ENCODE data around the gene TMC6.
"Not testable (repeated sequence)": the region's sequence is repeated elsewhere in the genome, so short reads cannot be mapped to it uniquely, and the experiment has no call there.

Gene TMC6

DNA sequence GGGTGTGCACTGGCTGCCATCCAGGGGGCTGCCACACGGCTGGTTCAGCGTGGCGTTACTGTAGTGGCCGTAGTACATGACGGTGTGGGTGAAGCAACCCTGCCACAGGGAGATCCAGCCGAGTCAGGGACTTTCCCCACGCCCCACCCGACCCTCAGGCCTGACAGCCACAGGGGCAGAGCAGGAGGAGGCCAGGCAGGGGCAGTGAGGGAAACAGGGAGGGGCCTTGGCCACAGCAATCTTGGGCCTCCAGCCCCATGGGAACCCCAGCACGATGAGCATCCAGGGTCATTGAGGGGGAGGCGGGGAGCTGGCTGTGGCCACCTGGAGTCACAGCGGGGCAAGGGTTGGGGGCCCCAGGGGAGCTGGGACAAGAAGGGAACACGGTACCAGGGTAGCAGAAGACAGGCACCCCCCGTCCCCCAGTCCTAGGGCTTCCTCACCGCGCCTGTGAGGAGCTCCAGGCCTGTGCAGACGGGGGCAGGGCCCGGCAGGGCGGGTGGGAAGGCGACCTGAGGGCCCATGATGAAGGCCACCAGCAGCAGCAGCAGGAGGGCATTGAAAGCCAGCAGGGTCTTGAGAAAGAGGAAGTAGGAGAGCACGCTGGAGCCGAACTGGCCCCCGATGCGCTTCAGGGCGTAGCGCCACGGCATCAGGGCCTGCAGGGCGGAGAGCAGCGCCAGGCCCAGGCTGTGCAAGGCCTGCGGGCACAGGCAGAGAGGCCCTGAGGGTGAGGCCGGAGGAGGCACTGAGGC, 4.3 kb downstream of the TMC6 start:
- DNase-seq (ENCODE audit: low spot score) = no peak

DNA sequence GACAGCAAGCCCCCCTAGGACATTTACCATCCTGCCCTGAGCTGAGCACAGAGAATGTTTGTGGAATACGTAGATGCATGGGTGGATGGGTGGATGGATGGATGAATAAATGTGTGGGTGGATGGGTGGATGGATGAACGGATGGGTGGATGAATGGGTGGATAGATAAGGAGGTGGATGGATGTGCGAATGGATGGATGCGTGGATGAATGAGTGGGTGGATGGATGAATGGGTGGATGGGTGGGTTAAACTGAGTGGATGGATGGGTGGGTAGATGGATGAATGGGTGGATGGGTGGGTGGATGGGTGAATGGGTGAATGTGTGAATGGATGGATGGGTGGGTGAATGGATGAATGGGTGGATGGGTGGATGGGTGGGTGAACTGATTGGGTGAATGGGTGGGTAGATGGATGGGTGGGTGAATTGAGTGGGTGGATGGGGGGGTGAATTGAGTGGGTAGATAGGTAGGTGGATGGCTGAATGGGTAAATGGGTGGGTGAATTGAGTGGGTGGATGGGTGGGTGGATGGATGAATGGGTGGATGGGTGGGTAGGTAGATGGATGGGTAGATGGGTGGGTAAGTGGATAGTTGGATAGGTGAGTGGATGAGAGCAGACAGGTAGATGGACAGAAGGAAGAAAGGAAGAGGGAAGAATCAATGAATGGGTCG, 5.2 kb downstream of the TMC6 start:
- no peak for DNase-seq (ENCODE audit: low spot score)

DNA sequence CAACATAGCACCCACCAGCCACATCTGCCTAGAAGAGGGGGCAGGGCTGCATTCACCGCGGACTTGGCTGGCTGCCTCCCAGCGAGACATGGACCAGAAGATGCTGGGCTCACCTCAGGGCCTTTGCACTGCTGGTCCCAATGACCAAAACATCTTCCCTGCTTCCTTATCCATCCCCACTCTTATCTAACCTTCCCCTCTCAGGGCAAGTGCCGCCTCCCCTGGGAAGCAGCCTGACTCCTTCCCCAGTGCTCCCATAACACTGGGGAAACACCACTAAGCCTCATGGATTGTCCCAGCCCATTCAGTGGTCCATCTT, 5.7 kb downstream of the TMC6 start:
- no peak for DNase-seq (ENCODE audit: low spot score)

DNA sequence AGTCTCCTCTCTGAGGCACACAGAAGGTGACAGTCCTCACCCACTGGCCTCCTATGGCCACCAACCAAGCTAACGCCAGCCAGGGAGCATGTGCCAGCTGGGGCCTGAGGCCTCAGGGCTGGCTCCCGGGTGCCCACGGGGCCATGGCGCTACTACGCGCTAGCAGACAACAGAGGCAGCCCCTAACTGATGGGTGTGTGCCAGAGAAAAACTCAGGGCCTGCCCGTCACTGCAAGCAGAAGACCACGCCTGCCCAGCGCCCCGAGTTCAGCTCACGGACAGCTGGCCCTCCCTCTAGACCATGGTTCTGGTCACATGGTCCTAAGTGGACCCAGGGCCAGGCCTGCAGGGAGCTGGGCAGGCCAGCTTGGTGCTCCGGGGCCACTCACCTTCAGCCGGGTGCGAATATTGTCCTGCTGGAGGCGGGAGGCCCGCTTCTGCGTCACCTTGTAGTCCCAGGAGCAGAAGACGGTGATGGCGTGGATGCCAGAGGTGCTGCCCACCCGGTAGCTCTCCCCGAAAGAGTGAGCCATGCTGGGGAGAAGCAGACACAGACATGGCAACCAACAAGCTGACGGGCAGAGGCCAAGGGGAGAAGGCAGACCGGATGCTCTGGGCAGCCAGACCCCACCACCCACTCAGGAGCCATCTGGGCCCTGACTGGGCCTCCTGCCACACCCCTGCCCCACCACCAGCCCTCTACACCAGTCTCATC, 6.2 kb downstream of the TMC6 start:
- DNase-seq (ENCODE audit: low spot score) = no peak

DNA sequence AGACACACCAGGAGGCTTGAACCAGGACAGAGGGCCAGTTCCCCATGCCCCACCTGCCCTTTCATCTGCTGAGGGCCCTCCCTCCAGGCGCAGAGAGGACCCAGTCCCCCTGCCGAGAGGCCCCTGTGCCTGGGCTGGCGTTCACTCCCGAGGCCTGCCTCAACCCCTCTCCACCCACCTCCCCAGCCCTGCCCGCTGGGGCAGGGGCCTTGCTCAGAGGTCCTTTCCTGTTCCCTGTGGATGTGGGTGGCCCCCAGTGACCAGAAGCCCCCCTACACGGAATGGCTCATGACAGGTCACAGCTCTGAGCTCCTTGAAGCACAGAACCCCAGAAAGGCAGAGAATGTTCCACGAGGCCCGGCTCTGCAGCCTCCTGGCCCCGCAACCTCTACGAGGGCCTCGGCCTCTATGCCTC, 6.7 kb downstream of the TMC6 start:
- no peak for DNase-seq (ENCODE audit: low spot score)

DNA sequence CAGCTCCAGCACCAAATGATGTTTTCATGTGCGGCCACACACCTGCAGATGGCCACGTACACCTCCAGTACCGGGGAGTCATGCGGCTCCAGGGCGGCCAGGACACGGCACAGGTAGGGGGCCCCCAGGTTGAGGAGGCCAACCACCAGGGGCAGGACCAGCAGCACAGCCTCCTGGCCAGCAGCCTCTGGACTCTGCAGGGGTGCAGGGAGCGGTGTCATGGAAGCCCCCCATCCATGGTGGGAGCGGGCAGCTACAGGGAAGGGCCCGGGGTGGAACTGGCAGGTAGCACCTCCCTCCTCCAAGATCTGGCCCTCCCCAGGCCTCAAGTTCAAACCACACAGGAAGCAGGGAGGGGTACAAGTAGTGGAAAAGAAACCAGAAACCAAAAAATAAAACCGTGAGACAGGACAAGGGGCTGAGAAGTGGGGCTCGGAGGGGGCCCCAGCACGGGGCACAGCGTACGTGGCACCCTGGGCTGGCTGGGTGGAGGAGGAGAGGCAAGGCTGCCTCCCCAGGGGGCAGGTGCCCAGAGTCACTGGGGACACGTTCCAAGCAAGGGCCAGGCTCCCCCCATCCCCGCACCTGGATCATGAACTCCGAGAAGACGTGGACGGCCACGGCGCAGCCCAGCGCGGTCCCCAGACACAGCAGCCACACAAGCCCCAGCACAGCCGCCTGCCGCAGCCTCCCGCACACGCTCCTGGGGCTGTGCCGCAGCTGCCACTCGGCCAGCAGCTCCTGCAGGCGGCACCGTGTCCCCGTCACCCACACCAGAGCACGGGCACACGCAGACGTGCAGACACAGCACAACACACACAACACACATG, 7.4 kb downstream of the TMC6 start:
- no peak for DNase-seq (ENCODE audit: low spot score)

DNA sequence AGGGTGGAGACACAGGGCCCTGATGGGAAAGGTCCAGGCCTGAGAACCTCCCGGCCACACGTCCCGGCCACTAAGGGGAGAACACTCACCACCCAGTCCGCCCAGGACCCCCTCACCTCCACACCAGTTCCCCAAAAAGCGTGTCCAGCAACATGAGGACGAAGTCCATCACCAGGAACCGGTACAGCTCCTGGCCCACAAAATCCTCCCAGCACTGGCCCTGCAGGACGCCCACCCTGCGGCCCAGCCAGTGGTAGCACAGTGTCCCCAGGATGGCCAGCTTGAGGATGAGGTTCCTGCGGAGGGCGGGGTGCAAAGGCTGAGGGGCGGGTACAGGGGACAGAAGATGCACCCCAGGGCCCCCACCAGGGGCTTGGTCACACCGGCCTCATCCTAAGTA, 8.0 kb downstream of the TMC6 start:
- no peak for DNase-seq (ENCODE audit: low spot score)

DNA sequence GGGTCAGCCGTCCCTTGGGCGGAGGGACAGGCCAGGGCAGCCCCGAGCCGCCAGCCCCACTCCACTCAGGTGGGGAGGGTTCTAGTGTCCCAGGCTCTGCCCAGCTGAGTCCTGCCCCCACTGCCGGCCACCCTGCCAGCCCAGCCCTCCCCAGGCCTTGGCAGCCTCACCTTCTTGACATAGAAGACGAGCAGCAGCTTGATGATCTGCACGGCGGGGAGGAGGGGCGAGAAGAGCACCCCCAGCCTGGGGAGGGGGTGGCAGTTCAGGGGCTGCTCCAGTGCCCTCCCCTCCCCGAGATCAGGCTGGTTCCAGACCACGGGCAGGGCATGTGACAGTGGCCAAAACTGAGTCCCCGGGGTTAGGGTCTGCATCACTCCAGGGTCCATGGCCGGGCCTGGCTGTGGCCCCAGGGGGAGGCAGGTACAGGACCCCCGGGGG, 9.7 kb downstream of the TMC6 start:
- no peak for DNase-seq (ENCODE audit: low spot score)

DNA sequence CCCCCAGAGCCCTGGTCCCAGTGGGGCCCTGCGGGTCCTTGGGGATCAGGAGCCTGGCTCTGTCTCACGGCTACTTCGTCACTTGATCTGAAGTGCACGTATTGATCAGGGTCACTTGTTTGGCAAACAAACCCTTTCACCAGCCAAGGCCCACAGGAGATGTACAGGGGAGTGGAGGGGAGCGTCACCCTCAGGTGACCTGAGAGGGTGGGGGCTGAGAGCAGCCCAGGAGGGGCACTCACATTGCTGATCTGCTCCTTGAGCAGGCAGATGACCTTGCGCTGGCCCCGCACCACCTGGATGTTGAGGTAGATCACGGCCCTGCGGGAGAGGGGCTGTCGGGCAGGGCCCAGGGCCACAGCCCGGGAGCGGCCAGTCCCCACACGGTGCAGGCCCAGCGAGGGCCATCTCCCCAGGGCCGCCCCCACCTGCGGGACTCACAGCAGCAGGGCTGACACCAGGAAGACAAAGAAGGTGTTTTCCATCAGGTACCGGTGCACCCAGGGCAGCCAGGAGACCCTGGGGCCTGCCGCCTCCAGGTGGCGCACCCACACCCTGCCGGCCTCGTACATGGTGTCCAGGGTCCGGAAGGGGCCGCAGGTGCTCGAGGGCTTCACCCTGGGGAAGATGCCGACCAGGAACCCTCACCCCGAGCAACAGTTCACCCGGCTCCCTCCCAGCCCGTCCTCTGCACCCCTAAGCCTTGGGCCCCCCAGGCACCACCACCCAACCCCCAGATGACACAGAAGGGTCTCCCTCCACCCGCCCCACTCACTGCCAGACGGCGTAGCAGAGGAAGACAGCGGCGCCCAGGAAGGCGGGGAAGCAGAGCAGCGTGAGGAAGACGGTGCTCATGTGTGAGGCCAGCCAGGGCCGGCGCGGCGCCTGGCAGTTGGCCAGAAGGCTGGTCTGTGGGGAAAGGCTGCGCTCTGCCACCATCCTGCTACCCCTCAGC, 11.3 kb downstream of the TMC6 start:
- no peak for DNase-seq (ENCODE audit: low spot score)

DNA sequence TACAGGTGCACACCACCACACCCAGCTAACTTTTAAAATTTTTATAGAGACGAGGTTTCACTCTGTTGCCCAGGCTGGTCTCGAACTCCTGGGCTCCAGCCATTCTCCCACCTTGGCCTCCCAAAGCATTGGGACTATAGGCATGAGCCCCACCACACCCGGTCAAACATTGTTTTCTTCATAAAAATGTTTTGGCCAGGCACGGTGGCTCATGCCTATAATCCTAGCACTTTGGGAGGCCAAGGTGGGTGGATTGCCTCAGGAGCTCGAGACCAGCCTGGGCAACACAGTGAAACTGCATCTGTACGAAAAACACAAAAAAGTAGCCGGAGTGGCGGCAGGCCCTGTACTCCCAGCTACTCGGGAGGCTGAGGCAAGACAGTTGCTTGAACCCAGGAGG, 12.1 kb downstream of the TMC6 start:
- DNase-seq (ENCODE audit: low spot score) = no peak

DNA sequence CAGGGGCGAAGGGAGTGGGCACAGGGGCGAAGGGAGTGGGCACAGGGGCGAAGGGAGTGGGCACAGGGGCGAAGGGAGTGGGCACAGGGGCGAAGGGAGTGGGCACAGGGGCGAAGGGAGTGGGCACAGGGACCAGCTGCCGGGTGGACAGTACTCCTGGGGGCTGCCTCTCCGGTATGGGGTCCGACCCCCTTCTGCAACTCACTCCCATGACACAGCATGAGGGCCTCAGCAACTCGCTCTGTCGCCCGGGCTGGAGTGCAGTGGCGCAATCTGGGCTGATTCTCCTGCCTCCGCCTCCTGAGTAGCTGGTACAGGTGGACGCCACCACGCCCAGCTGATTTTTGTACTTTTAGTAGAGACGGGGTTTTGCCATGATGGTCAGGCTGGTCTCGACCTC, 12.8 kb downstream of the TMC6 start:
- DNase-seq (ENCODE audit: low spot score) = not testable (repeated sequence)

DNA sequence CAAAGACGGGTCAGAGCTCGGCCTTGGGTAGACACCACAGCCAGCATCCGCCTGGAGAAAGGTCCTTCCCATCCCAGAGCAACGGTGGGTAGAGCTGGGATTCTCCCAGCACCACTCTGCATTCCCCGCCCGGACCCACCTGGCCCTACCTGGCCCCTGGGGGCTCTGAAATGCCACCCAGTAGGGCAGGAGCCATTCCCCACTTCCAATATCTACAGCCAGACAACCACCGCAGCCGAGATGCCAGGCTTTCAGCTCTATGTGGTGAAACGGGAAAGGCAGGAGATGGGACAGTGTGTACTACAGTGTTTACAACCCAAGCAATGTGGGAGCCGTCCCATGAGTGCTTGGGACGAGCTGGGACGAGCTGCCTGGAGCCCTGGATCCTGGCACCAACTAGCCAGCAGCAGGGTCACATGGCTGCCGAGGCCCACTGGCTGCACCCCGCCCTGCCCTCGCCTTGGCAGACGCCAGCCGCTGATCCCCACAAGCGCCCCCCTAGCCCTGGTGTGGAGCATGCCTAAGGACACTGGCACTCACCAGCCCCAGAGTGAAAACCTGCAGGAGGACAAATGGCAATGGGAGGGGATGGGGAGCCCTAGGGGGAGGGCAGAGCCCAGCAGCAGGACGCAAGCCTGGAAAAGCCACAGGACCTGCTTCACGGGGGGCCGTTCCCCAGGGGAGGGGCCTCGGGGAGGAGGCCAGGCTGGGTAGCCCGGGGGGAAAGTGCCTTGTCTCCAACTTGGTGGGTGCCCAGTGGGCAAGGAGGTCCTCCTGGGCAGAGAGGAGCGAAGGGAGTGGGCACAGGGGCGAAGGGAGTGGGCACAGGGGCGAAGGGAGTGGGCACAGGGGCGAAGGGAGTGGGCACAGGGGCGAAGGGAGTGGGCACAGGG, 13.5 kb downstream of the TMC6 start:
- no peak for DNase-seq (ENCODE audit: low spot score)

DNA sequence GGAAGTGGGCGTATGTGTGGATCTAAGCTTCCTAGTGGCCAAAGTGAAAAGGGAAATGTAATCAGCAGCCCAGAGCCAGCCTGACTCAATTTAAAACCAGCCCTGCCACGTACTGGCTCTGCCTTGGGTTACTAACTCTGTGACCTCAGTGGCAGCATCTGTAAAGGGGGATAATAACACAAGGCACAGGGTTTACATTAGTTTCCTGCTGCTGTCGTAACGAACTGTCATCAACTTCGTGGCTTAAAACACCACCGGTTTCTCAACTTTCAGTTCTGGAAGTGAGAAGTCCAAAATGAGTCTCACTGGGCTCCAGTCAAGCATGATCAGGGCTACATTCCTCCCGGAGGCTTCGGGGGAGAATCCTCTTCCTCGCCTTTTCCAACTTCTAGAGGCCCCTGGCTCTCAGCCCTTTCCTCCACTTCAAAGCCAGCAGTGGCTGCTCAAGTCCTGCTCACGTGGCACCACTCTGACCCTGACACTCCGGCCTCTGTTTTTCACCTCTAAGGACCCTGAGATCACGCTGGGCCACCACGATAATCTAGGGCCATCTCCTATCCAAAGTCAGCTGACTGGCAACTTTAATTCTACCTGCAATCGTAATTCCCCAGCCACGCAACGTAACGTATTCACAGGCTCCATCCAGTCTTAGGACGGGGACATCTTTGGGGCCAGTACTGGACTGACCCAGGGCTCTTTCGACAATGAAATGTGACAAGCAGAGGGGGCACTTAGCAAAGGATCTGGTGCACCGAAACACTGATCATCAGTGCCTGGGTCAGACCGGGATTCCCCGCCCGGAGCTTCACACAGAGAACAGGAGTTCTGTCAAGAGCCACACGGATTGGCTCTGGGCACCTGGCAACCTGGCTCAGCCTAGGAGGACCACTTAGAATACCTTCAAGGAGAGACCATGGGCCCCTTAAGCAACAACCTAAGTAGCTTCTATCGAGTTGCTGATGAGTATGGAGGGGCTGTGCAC, 14.5 kb downstream of the TMC6 start:
- DNase-seq (ENCODE audit: low spot score) = no peak

DNA sequence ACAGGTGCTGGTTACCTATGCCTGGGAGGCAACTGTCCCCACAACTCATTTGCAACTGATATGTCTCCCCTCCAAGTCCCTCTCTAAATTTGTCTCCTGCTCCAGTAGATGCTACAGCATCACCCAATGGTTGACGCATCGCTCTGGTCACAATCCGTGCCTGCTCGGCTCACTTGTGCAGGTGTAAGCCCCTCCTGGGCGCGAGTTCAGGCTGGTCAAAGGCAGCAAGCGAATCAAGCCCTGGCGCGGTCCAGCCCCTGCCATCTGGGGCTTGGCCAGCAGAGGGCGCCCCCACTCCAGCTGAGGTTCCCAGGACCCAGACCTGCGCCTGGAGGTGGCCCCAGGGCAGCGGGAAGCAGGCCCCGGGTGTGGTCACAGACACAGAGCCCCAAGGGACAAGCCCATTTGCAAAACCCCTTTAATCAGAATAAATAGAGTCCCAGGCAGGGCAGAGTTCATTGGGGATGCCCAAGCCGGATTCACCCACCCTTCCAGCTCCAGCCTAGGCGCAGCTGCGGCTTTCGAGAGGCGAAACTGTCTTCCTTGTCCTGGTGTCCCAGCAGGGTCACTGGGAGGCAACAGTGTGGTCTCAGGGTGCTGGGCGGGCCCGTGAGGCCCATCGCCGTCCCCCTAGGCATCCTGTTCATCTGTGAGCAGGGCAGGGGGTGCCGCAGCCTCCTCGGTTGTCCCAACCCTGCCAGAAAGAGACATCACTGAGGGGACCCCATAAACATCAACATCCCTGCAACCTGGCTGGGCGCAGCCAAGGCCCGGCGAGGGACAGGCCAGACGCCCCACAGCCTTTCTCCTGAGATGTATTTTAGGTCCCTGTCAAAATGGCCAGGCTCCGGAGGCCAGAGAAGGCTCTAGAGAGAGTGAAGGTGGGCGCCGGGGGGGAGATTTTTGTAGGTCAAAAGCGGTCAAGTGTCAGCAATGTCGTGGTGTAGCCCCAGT, 15.8 kb downstream of the TMC6 start:
- peak; percentile 44 for DNase-seq (ENCODE audit: low spot score)

DNA sequence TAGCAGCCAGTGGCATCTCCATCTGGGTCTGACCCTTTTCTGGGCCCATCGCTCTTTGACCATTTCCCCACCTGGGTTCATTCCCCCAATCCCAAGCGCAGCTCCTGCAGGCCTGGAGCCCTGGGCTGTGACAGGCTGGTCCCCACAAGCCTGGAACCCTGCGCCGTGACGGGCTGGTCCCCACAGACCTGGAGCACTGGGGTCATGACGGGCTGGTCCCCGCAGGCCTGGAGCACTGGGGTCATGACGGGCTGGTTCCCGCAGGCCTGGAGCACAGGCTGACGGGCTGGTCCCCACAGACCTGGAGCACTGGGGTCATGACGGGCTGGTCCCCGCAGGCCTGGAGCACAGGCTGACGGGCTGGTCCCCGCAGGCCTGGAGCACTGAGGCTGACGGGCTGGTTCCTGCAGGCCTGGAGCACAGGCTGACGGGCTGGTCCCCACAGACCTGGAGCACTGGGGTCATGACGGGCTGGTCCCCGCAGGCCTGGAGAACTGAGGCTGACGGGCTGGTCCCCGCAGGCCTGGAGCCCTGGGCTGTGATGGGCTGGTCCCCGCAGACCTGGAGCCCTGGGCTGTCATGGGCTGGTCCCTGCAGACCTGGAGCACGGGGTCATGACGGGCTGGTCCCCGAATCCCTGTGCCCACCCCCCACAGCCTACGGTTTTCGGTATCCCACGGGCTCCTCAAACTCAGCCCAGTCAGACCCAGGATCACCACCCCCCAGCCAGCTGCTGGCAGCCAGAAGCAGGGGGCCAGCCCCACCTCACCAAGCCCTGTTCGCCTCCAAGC, 16.6 kb downstream of the TMC6 start:
- no peak for DNase-seq (ENCODE audit: low spot score)

DNA sequence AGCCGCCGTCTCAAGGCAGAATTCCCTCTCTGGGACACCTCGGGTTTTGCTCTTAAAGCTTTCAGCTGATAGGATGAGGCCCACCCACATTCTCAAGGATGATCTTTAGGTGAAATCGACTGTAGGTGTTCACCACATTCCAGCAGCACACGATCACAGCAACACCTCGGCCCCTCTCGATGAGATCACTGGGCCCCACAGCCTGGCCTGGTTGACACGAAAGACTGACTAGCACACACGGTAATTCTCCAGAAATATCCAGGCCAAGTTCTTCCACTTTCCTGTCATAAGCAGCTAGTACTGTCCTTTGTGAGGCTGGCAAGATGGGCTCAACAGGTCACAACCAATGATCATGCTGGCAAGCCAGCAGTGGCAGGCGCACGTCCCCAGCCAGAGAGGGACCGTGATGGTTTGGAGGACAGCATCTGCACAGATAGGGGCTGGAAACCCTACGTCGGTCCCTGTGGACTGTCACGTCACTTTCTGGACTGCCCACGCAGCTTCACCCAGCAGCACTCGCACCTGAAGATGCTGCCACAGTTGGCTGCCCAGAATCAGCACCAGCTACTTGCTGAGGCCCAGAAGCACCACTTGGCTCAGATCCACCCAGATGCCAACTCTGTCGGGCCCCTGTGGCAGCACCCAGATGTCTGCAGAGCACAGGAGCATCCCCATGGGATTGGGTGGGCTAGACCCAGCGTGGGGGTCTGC, 17.4 kb downstream of the TMC6 start:
- DNase-seq (ENCODE audit: low spot score) = no peak

Data from COLO829 (cell line).